Ovary (tissue), 3 donors: ENCODE measurements around the gene GRID1.

ENCODE experiments used
- EP300 ChIP-seq: sonication (generic); formaldehyde crosslinking; IDR thresholded peaks from one replicate; pipeline ENCODE4 v1.6.1; 2017; ENCODE audit warnings: antibody characterized with exemption
- POLR2A ChIP-seq: fragments of 450-650 bp; IDR thresholded peaks from one replicate; pipeline ENCODE4 v1.6.1; 2017; ENCODE audit warnings: antibody characterized with exemption, mild to moderate bottlenecking, moderate library complexity
- TF ChIP-seq, protein P1 (sequence below), 3 donors: fragments of 450-650 bp in 2 of 3; fragments of 200-600 bp in 1 of 3; IDR thresholded peaks; one replicate each; pipeline versions ENCODE4 v1.5.1 to v1.8.0; 2016 to 2022; ENCODE audit warnings: antibody characterized with exemption in 3 of 3, mild to moderate bottlenecking in 1 of 3
- donor health status: DM: no; HTN: no; CAD: no.

- TF ChIP-seq, protein P1, sequence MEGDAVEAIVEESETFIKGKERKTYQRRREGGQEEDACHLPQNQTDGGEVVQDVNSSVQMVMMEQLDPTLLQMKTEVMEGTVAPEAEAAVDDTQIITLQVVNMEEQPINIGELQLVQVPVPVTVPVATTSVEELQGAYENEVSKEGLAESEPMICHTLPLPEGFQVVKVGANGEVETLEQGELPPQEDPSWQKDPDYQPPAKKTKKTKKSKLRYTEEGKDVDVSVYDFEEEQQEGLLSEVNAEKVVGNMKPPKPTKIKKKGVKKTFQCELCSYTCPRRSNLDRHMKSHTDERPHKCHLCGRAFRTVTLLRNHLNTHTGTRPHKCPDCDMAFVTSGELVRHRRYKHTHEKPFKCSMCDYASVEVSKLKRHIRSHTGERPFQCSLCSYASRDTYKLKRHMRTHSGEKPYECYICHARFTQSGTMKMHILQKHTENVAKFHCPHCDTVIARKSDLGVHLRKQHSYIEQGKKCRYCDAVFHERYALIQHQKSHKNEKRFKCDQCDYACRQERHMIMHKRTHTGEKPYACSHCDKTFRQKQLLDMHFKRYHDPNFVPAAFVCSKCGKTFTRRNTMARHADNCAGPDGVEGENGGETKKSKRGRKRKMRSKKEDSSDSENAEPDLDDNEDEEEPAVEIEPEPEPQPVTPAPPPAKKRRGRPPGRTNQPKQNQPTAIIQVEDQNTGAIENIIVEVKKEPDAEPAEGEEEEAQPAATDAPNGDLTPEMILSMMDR (IDR thresholded peaks at IDR 0.05) = no peak
- TF ChIP-seq POLR2A = no peak
- no peak for TF ChIP-seq EP300
Measured at GRCh38 chr10:86342111-86342863, 24.3 kb downstream of the GRID1 start.
